Activated CD8-positive, alpha-beta memory T cell treated with anti-CD3 and anti-CD28 coated beads for 24 hours (primary cell): ENCODE measurements around the gene SLAMF7.
A peak's percentile ranks its signal among the peaks of the same experiment; 100 is the strongest.
"Not testable (repeated sequence)": the region's sequence is repeated elsewhere in the genome, so short reads cannot be mapped to it uniquely, and the experiment has no call there.

ENCODE experiments used
- DNase-seq: peaks from one replicate; pipeline ENCODE4 v3.0.0-alpha.2; 2020

SLAMF7 gene

GRCh38 chr1:160739098-160739511 is at the start of gene SLAMF7:
TSS of gene SLAMF7 (plus strand) at chr1:160739247. CDS start at chr1:160739302, 55 bp downstream.
- no peak for DNase-seq

DNA sequence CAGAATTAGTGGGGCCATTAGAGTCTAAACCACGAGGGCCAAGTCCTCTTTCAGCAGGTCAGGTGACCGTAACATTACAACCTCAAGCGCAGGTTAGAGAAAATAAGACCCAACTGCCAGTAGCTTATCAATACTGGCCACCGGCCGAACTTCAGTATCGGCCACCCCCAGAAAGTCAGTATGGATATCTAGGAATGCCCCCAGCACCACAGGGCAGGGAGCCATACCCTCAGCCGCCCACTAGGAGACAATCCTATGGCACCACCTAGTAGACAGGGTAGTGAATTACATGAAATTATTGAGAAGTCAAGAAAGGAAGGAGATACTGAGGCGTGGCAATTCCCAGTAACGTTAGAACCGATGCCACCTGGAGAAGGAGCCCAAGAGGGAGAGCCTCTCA is 46.7 kb upstream of the SLAMF7 start:
- not testable (repeated sequence) for DNase-seq

GRCh38 chr1:160702100-160702499 is 36.9 kb upstream of the SLAMF7 start:
- no peak for DNase-seq

DNA sequence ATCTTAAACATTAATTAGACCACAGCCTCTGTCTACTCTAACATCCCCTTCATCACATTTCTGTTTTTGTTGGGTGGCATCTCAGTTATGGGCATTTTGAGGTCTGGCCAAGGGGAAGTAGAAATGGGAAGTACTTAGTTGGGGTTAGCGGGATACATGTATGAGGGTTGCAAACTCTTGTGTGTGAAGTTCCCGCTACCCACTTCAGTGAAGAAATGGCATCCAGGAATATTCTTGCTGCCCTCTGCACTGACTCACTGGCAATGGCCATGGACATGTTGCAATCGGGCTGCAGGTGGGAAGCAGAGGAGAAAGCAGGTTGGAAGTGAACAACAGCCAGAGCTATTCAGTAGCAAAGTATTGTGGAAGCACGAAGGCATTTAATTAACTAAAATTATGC is 34.8 kb upstream of the SLAMF7 start:
- DNase-seq = no peak

GRCh38 chr1:160705212-160705621 is 33.8 kb upstream of the SLAMF7 start:
- not testable (repeated sequence) for DNase-seq

- DNase-seq = no peak
Measured at GRCh38 chr1:160705742-160706141, 33.3 kb upstream of the SLAMF7 start.

DNA sequence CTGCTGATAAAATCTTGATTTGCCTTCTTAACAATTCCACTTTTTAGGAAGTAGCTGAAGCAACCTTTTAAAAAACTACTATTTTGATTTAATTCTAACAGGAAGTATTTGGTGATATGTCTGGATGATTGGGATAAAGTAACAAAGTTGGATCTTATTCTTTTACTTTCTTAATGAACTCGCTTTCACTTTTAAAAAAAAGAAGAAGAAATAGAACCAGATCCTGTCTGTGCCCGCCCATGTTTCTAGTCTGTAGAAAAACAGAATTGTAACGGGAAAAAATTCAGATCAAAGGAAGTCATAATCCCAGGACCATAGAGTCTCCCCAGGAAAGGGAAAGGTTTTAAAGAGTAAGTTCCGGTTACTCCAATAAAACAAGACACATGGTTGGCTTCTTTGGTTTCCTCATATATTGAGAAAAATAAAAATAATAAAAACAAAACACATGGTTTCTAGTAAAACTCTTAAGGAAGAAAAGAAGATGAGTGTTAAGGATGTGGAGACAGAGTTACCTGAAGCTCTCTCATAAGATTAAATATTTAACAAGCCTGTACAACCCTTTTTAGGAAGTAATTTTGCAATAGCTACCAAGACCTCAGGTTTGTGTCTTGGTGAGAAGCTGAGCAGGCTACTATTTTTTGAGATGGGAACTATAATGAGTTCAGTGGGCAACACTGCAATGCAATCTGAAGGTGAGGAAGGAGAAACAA is 32.4 kb upstream of the SLAMF7 start:
- no peak for DNase-seq

- no peak for DNase-seq
Measured at GRCh38 chr1:160707236-160708064, 31.6 kb upstream of the SLAMF7 start.

DNA sequence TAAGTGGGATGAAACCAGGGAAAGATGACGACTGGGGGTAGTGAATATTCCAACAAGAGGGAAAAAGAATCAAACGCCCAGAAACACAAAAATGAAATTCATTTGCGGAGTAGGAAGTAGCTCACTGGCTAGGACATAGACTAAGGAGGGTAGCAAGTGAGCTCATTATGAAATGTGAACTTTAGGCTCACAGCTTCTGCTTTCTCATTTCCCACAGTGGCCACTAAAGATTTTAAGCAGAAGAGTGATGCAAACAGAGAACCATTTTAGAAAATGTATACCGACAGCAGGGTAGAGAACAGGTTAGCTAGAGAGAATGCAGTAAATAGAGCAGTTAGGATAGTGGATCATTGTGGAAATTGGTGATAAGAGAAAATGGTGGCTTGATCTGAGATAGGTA is 30.9 kb upstream of the SLAMF7 start:
- DNase-seq = no peak

DNA sequence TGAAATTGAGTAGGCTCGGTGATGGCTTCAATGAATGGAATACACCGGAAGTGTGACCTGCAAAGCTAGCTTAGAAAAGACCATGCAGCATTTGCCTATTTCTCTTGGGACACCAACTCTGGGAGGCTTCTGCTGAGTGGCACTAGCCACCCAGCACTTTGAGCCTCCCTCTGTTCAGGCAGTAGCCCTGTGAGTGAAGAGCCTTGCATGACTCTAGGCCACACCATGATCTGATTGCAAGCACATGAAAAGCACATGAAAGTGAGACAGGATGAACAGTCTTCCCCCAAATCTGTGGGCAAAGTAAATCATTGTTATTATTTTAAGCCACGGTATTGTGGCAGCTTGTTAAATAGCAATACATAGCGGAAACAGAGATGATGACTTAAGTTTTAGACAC is 30.2 kb upstream of the SLAMF7 start:
- peak; percentile 75 for DNase-seq

GRCh38 chr1:160709715-160710114 is 29.3 kb upstream of the SLAMF7 start:
- DNase-seq = no peak

DNA sequence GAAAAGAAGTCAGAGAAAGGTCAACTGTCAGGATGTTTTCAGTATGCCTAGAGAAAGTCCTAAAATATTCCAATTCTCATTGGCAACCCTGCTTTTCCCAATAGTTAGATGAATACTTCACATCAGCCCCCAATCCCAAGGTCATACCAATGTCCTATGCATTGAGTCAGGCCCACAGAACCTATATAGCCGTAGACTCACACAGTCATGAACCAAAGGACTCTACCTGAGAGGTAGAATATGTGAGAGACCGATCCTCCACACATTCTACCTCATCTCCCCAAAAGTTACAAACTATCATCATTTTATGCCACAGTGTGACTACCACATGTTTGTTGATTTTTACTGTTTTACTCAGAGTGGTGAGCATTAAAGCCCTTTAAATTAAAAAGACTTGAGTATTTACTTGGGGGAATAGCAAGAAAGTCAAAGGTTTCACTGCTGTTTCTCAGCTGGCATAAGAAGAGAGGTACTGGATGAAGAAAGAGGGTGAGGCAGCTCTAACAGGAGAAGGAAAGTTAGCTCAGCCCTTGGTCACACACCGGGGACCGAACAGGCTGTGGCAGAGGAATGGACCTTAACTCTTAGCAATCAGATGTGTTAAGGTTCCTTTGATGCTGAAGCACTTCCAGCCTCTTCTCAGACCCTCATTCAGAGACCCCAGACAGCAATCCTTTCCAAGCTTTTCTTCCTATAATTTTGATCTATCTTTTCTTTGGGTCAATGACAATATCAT is 28.4 kb upstream of the SLAMF7 start:
- no peak for DNase-seq

GRCh38 chr1:160711276-160711601 is 27.8 kb upstream of the SLAMF7 start:
- DNase-seq = no peak

- peak; percentile 79 for DNase-seq
Measured at GRCh38 chr1:160711602-160712311, 27.3 kb upstream of the SLAMF7 start, which contains the start of gene CD48. TSS of gene CD48 (minus strand) at chr1:160711822. CDS start at chr1:160711763, 59 bp downstream.

- peak; percentile 79 for DNase-seq
Measured at GRCh38 chr1:160712525-160713080, 26.4 kb upstream of the SLAMF7 start.

DNA sequence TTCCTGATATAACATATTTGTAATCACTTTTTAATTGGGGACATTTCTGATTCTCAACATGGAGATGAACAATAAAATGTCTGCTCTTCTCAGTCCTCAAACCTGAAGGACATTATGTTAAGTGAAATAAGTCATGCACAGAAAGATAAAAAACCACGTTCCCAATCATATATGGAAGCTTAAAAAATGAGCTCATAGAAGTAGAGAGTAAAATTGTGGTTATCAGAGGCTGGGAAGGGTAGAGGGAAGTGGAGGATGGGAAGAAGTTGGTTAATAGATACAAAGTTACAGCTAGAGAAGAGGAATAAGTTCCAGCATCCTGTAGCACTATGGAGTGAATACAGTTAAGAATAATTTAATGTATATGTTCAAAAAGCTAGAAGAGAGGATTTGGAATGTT is 25.9 kb upstream of the SLAMF7 start:
- DNase-seq = no peak

DNA sequence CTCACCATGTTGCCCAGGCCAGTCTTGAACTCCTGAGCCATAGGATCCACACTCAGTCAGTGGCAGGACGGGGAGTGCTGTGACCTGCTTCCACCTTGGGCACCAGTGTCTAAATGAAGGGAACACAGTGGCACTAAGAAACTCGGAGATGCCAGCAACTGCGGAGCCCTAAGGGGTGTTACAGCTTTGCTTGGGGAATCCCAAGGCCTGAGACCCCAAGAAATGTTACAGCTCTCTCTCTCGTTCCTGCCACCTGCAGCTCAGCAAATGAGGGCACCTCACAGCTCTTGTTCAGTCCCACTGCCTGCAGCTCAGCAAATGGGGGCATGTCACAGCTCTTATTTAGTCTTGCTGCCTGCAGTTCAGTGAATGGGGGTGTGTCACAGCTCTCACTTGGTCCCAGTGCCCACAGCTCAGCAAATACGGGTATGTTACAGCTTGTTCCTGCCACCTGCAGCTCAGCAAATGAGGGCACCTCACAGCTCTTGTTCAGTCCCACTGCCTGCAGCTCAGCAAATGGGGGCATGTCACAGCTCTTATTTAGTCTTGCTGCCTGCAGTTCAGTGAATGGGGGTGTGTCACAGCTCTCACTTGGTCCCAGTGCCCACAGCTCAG is 24.9 kb upstream of the SLAMF7 start:
- DNase-seq = not testable (repeated sequence)

DNA sequence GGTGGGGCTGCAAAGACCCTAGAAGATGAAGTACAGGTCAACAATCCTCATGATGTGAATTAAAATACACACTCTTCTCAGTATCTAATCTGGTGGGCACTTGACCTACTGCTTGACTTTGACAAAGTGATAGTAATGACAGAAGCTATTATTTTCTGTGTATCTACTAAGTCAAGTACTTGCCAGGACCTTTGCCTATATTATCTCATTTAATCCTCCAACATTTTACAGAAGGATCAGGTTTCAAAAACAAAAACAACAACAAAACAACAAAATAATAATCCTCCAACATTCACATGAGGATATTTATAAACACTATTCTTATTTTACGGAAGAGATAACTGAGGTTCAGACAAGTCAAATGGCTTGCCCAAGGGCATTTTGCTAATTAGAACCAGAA is 23.0 kb upstream of the SLAMF7 start:
- no peak for DNase-seq

- DNase-seq = no peak
Measured at GRCh38 chr1:160717306-160717705, 21.7 kb upstream of the SLAMF7 start.

GRCh38 chr1:160718210-160718609 is 20.8 kb upstream of the SLAMF7 start:
- DNase-seq = no peak

DNA sequence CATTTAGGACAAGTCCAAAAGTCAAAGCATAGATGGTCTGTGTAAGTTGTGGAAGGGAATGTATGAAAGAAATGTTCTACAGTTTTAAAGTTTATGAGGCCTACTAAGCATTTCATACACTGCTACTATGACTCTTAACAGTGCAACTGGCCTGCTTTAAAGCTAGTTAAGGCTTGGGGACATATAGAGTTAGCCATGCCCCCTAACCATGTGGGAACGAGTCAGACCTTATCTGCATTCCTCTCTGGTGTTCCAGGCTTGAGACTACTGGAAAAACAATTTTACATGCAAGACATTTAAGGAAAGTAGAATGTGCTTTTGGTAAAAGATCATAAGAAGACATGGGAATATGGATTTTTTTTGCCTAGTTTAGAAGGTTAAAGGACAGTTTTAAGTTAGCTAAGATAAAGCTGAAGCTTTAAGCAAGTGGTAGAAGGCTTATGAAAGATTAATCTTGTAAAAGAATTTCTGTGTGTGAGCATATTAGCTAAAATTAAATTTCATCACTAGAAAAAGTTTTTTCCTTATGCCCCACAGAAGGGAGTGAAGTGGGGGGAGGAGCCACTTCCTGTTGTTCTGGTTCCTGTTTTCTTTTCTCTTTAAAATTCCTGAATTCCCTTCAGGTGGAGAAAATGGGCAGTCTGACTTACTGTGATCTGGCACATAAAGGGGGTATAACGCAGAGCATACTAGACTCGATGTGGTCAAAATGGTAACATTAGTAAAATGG is 18.5 kb upstream of the SLAMF7 start:
- no peak for DNase-seq
